Stimulated activated CD4-positive, alpha-beta T cell treated with anti-CD3 and anti-CD28 coated beads, Interleukin-4, amount 100 ng/mL, for 24 hours (primary cell): ENCODE results near the gene TMEM184A.

Experiments
- DNase-seq: peaks from one replicate; pipeline ENCODE4 v3.0.0-alpha.2; 2020

The TMEM184A gene

DNA sequence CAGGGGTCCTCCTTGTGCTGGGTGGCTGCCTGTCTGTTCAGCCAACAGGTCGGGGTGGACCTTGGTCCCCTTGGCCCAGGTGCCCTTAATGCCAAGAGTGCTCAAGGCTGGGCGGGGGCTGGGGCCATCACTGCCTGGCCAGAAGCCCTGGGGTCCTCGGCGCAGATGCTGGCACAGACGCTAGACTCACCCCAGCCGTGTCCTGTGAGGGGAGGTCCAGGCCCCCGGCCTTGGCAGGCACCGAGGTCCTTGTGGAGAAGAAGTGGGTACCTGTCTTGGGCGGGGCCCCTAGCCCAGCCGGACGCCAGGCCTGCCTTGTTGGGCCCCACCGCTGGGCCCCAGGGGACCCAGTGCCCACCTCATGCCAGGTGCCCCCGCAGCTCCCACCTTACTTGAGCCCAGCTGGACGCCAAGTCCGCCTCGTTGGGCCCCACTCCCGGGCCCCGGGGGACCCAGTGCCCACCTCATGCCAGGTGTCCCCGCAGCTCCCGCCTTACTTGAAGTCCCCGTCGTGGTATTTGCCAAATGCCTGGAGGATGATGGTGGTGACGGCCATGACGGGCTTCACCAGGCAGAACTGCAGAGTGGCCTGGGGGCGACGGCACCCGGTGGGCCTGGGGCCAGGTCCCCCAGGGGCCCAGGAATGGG is 6.5 kb downstream of the TMEM184A start:
- DNase-seq, result no peak

DNA sequence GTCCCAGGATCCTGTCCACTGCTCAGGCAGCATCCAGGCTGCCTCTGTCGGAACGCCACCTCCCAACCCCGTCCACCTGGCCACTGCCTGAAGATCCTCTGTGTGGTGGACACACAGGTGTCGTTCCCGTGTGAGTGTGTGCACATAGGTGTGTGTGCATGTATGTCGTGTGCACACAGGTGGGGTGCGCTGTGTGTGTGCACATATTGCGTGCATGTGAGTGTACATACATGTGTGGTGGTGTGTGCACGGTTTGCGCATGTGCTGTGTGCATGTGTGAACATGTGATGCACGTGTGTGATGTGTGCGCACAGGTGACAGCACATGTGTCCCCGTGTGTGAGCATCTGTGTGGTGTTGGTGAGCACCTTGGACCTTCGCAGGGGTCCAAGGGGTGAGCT is 7.1 kb downstream of the TMEM184A start:
- DNase-seq, result no peak

DNA sequence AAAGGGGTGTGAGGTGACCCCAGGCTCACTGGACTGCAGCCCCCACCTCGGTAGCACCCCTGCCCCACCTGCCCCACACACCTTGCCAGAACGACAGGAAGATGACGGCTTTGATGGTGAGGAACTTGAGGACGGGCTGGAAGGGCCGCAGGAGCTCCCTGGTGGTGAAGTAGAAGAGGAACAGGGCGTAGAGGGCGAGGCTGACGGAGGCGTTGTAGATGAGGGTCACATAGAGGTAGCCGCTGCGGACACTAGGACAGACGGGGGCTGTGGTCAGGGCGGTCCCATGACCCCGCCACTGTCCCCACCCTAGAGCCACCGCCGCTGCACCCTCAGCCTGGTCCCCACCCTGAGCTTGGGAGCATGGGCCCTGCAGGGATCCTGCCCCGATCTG is 7.6 kb downstream of the TMEM184A start:
- no peak for DNase-seq

DNA sequence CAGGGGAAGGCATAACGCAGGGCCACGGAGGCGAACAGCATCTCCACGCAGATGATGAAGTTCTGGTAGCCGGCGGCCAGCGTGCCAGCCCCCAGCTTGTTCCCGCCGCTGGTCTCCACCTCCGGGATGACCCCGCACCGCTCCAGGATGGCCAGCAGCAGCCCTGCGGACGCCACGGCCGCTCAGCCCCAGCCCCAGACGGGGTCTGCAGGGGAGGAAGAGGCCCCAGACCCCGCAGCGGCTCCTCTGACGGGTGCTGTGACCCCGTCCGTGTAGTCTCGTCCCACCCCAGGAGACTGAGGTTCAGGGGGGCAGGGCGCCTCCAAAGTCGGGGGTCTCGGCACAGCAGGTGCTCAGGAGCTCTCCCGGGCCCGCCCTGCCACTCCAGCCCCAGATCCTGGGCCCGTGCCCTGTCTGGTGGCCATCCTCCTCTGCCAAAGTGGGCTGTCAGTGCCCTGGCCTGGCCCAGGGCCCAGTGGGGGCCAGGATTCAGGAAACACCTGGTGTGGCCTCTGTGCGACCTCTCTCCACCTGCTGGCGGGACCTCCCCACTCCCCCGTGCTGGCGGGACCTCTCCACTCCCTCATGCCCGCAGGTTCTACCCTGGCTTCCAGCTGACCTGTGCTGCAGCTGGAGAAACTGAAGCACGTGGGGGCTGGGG is 8.1 kb downstream of the TMEM184A start:
- DNase-seq, result no peak

DNA sequence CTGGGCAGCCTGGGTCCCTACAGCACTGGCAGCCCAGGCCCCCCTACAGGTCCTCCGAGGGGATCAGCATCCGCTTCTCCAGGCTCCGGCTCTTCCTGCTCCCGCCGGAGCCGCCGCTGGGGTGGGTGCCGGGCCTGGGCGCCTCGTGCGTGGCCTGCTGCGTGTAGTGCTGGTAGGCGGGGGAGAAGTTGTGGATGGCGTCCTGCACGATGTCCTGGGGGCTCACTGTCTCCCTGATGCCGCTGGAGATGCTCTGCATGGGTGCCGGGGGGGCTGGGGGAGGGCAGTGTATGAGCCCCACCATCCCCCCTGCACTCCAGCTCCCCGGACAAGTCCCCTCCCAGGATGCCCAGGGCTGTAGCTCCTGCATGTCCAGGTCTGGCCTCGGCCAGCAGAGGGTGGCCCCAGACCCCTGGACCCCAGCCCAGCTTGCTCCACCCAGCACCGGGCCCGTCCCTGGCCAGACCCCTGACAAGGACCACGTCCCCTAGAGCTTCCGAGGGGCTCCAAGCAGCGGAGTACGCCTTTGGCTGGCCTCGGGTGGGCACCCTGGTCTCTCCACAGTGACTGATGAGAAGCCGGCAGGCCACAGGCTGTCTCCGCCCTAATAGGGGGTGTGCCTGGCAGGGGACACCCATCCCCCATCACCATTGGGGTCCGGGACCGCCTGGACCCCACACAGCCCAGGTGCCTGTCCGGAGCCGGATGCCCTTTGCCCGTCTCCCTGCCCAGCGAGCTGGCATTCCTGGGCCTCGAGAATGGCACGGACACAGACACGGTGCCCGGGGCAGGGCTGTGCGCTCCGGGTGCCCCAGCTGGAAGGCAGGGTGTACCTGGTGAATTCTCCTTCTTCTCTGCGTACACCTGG is 8.9 kb downstream of the TMEM184A start:
- no peak for DNase-seq

DNA sequence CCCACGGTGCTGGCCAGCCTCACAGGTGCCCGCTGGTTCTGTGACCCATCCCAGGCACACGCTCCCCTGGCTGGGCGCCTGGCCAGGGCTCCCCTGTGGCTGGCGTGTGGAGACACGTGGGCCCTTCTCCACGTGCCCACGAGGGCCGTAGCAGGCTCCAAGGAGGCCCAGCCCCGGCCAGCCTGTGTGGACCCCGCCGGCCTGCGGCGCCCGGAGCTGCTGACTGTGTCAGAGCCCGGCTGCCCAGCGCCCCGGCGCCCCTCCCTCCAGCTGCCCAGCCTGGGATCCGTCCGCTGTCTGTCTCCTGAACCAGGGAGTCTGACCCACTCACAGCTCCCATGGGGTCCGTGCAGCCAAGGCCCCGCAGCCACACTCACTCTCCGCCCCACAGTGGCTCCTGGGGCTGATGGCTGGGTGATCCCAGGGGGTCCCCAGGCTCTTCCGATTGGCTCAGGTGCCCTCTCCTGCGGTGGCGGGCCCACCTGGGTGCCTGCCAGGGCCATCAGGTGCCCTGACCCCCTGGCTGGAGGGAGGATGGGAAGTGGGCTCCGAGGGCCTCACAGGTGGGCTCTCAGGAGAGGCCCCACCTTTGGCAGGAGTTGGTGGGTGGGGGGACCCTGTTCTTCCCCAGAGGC is 9.6 kb downstream of the TMEM184A start:
- DNase-seq, result no peak

DNA sequence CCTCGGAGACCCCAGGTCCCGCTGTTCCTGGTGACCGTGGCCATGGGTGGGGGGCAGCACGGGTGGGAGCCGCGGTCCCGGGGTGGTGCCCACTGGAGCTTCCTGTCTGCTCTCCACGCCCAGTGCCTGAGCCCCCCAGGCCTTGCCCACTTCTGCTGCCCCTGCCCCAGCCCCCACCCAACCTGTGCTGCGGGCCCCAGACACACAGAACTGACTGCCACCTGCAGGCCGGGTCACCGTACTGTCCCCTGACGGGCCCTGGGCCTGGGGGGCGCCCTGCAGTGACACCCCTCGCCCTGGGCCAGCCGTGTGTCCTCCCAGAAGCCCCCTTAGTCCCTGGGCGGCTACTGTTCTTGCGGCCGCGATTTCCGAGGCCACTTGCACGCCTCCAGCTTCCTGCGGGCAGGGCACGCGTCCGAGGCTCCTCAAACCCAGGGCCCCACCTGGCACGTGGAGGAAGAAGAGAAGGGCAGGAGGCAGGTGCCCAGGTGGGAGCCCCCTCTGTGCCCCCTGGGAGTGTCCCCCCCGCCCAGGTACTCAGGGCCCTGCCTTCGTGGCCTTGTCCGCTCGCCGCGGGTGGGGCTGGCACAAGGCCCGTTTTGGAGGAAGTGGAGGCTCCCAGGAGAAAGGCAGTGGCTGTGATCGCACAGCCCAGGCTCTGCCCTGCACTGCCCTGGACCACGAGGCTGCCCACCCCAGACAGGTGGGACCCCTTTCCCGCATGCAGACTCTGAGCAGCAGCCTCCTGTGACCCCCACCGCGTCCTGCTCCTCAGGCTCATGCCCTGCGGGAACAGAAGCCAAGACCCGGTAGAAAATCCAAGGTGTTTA is 10.4 kb downstream of the TMEM184A start:
- DNase-seq, result no peak

DNA sequence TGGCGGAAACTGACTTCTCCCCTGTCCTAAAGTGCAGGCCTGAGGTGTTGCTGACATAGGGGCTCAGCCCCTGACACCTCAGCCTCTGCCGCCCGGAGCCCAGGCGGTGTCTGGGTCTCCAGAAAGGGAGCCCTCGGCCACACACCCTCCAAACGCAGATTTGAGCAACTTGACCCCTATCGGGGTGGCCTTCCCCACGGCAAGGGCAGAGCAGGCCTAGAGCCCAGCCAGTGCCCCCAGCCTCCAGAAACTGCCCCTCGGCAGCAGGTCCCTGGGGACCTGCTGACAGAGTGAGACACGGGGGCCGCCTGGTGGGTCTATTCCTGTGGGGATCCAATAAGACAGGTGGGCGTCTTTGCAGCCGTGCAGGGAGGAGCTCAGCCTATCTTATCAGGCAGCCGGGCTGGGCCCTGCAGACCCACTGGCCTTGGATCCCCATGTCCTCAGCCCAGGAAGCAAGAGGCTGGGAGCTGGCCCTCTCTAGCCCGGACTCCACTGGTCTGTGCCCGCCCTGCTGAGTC is 11.0 kb downstream of the TMEM184A start:
- DNase-seq, result no peak

DNA sequence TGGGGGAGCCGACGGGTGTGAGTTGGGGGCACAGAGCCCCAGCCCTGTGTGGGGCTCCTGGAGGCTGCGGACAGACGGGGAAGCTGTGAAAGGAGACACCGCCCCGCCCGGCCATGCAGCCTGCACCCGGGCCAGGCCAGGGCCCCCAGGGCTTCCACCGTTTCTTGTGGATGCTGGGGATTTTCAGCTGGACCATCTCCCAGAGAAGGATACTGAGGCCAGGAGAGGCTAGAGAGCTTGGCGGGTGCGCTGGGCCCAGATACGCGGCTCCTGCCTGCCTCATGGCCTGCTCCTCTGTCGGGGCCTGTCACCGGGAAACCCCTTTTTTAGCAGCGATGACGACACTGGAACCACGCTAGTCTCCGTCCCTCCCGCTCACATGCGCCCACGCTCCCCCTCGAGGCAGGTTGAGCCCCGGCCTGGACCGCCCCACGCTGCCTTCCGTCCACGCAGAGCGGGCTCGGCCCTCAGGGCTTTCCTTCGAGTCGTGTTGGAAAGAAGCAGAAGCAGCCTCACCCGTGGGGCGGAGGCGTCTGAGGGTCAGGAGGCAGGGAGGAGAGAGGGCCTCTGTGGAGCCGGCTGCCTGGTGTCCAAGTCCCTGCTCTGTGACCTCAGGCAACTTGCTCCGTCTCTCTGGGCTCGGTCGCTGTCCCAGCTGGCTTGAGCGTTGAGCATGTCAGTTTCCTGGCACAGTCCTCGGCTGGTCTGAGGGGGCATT is 11.7 kb downstream of the TMEM184A start:
- no peak for DNase-seq

DNA sequence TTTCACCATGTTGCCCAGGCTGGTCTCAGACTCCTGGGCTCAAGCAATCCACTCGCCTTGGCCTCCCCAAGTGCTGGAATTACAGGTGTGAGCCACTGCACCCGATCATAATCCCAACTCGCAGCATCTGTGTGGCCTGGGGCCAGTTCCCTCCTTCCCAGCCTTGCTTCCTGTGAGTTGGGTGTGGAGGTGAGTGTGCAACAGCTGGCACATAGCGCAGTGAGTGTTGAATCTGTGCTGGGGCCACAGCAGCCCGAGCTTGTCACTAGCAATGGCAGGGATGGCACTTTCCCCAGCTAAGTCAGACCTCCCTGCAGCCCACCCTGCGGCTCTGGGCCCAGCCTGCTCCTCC is 12.2 kb downstream of the TMEM184A start:
- no peak for DNase-seq

DNA sequence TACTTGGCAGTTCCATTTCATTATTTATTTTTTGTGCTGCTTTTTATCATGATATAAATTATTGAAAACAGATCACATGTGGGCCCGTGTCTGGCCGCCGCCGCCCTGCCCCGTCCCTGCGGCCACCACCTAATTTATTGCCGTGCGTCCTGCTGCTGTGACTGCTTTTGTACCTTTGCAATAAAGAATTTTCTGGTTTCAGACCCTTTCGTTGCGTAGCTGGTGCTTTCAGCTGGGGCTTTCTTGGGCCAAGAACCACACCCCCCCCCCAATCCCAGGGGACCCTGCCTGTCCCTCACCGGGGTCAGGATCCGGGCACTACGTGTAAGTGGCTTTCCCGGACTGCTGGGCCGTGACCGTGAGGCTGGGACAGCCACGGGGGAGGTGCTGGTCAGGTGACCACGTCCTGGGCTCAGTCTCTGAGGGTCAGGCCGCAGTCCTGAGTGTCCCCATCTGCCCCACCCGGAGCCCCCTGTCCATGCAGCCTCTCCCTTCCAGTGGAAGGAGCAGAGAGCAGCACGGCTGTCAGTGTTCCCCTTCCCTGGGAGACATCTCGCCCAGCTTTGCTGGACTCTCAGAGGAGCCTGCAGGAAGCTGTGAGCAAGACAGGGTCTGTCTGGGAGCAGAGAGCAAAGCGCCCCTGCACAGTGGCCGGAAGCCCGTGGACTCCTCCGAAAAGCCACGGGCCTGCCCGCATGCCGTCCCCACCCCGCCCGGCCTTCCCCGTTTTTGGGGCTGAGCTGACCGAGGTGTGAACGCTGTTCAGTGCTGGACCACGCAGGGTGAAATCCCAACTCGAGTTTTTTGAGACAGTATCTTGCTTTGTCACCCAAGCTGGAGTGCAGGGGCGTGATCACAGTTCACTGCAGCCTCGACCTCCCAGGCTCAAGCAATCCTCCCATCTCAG is 12.9 kb downstream of the TMEM184A start:
- no peak for DNase-seq

DNA sequence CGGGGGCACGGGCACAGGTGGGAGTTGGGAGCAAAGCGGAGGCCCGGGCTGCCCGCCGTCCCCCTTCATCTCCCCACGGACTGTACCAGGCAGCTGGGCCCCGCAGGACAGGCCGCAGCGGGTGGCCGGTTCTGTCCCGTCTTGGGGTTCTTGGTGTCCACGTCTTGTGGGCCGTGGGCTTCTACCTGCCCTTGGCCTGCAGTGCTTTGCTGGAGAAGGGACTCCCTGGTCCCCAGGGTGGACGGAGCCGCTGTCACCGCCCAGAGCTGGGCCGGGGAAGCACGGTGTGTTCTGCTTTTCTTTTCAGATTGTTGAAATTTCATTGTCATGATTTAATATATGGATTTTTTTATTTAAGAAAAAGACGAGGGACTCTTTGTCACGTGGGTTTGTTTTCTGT is 13.7 kb downstream of the TMEM184A start:
- no peak for DNase-seq

DNA sequence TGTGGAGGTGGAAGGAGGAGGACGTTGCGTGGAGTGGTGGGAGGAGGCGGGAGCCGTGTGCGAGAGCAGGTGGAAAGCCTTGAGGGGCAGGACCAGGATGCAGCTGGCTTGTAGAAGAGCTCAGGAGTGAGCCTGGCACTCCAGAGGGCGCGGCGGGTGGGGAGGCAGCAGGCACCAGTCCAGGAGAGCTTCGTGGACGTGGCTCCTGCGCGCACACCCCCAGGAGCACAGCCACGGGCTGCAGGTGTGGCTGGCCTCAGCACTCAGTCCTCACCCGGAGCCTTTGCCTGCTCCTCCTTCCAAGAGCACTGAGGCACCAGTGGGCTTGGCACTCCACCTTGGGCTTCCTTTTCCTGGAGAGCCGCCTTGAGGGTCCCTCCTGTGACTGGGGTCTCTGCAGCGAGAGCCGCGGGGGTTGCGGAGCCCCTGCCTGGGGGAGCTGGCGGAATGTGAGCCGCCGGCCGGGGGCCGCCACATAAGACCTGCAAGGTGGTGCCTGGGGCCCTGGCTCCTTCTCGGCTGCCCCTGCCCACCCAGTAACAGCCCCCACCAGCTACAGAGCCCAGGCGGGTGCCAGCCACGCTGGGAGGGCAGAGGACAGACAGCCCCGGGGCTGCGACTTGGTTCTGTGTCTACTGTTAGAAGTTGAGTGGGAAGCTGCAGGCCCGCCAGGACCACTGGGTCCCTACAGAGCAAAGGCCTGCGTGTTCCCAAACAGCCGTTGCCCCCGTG is 14.4 kb downstream of the TMEM184A start:
- DNase-seq, result no peak

DNA sequence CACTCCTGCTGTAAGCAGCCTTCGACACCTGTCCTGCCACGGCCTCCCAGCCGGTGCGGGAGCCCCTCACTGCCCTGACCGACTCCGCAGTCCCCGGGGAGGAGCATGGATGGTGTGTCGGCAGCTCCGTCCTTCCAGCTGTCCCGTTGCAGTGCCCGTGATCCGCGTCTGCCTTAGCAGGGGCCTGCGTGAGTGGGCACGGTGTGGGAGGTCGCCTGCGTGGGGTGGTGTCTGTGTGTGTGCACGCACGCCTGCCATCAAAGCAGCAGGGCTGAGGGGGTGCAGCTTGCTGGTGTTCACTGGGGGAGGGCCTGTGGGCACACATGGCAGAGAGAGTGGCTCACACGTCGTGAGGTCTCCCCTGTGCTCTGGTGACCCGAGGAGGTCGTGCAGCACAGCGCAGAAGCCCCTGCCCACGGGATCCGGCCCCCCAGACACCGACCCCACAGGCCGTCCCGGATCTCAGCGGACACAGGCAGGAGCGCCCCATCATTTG is 15.2 kb downstream of the TMEM184A start:
- no peak for DNase-seq

DNA sequence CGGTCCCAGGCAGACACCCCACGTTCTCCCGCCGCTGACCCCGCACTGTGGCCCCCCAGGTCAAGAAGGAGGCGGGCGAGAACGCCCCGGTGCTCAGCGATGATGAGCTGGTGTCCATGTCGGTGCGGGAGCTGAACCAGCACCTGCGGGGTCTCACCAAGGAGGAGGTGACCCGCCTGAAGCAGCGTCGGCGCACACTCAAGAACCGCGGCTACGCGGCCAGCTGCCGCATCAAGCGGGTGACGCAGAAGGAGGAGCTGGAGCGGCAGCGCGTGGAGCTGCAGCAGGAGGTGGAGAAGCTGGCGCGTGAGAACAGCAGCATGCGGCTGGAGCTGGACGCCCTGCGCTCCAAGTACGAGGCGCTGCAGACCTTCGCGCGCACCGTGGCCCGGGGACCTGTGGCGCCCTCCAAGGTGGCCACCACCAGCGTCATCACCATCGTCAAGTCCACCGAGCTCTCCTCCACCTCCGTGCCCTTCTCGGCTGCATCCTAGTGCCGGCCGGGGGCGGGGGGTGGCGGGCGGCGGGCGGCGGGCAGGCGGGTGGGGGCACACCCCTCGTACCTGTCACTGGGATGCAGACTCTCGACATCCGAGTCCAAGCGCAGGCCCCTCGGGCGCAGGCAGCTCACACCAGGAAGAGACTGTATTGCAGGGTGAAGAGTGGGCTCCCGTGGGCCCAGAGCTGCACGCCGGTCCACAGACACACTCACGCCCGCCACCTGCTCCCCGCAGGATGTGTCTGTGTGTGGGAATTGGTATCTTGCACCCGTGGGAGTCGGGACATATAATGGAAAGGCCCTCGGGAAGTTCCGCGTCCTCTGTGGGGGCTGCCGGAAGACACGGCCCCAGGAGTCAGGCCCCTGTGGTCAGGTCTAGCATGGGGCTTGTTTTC is 15.9 kb downstream of the TMEM184A start:
- DNase-seq, result no peak

DNA sequence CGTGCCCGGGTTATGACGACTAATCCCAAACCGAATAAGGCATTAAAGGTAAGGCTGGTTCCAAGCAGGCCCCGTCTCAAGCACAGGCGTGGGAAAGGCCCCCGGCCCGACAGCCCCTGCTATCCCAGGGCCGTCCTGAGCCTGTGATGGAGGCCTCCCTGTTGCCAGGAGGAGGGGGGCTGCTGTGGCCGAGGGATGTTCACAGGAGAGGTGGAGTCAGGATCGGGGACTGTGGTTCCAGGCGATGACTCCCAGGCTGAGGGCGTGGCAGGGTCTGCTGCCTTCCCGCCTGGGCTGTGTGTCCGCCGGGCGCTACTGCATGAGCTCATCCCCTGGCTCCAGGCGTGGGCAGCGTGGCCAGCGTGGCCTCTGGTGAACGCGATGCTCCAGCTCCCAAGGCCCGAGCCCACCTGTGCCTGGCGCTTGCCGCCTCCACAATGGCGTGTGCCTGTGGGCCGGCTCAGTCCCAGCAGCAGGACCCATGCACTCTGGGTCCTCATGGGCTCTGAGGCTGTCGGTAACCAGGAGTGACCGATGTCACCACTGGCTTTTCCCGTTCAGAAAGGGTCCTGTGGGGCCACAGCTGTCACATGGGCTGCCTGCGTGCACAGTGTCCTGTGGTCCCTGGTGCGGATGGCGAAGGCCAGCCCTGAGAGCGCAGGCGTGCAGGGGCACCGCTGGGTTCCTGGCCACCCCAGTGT is 16.7 kb downstream of the TMEM184A start:
- DNase-seq, result no peak

DNA sequence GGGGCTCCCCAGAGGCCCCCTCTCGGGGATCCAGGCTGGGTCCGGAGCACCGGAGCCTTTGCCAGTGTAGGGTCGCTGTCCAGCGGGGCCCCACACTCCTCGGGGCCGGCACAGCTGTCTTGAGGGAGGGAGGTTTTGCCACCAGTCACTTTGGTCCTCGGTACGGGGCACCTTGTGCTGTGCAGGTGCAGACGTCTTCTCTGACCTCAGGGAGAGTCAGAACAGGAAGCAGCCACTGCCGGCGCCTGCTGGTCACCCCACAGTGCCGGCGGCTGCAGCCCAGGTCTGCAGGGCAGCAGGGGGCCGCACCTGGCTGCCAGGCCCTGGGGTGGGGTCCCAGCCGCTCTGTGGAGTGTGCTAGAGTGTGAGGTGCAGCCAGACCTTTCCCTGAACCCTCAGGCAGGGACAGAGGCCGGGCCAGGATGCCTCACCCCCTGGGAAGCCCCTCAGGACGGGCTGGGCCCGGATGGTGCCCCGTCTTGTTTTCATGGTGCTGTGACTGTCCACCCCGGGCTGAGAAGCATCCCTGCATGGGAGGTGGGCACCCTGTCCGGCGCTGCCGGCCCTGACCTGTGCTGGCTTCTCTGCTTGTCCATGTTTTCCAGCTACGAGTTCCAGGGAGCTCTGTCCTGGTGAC is 17.3 kb downstream of the TMEM184A start:
- DNase-seq, result no peak
